HepG2 (cell line): Measurements from ENCODE around the gene HMGCR. TPM values are rescaled to one million over a fixed set of nuclear protein-coding genes. Genes with fewer than 3 reads are reported as not detected.

Experiments
- ATAC-seq: fragments of 200-7000 bp; cut with Tn5 transposase; 3 replicates; pipeline ENCODE4 v1.9.1; 2020; ENCODE audit warnings: mild to moderate bottlenecking, moderate library complexity
- BruUV-seq: library from RNA; stranded (reverse); fragments of 400-500 nt; replicated peaks from 2 replicates; lab custom pipeline; 2021; lab: Mats Ljungman, UMichigan
- CTCF ChIA-PET: fragments of 300-600 bp; formaldehyde crosslinking; extraction: SDS; loops from one replicate; lab custom pipeline; 2021; ENCODE audit warnings: low total read pairs, inconsistent platforms, low intra/inter-chr PET ratio; lab: Yijun Ruan, JAX
- POLR2A ChIA-PET: fragments of 350-600 bp; sonication (Branson Sonifier 250); formaldehyde crosslinking; loops from one replicate; lab custom pipeline; 2020; ENCODE audit warnings: antibody characterized with exemption, inconsistent platforms; lab: Yijun Ruan, JAX
- DNase-seq: peaks from one replicate; pipeline ENCODE4 v3.0.0-alpha.2; 2015; ENCODE audit warnings: low spot score
- FAIRE-seq: peaks from 3 replicates; lab custom pipeline; 2011; peaks lifted over from hg19 to GRCh38; lab: Jason Lieb, UNC
- H2AFZ ChIP-seq: one replicate; pipeline ENCODE4 v1.6.1; 2011; ENCODE audit warnings: low read length, inconsistent platforms
- H3K27ac ChIP-seq: fragments of 300-600 bp; 3 replicates; pipeline ENCODE4 v1.8.0; 2011; ENCODE audit warnings: mixed run types, mild to moderate bottlenecking, mixed read lengths, low read length, inconsistent platforms; ENCODE audit not compliant: insufficient read depth; ENCODE audit errors: extremely low read length
- H3K27me3 ChIP-seq, 2 experiments: fragments of 200-600 bp in 1 of 2; 2 replicates in 1 of 2; 3 replicates in 1 of 2; pipeline versions ENCODE4 v1.6.0 to v1.8.0; 2011; ENCODE audit warnings: low read length in 2 of 2, mild to moderate bottlenecking in 2 of 2, moderate library complexity in 2 of 2, inconsistent platforms in 1 of 2; ENCODE audit not compliant: insufficient read depth in 2 of 2, control insufficient read depth in 1 of 2
- H3K36me3 ChIP-seq, 2 experiments: fragments of 200-600 bp in 1 of 2; replicated peaks in 1 of 2; 2 replicates in 1 of 2; 3 replicates in 1 of 2; pipeline versions ENCODE4 v1.5.1 to v1.8.0; 2011; ENCODE audit warnings: low read length in 2 of 2, inconsistent platforms in 1 of 2; ENCODE audit not compliant: insufficient read depth in 2 of 2, control insufficient read depth in 1 of 2
- H3K4me1 ChIP-seq: 2 replicates; pipeline ENCODE4 v1.5.1; 2012; ENCODE audit warnings: low read length, inconsistent platforms; ENCODE audit not compliant: insufficient read depth
- H3K4me2 ChIP-seq: 2 replicates; pipeline ENCODE4 v1.6.0; 2011; ENCODE audit warnings: low read depth, low read length, inconsistent platforms
- H3K4me3 ChIP-seq, 3 experiments: fragments of 200-600 bp in 1 of 3; sonication (generic), shearing (Covaris generic) in 1 of 3; replicated peaks in 1 of 3; 2 replicates each; pipeline ENCODE4 v1.5.1; 2011 to 2016; ENCODE audit warnings: low read length in 3 of 3, inconsistent platforms in 2 of 3, low read depth in 2 of 3, mild to moderate bottlenecking in 2 of 3, control low read depth in 1 of 3, mixed read lengths in 1 of 3; ENCODE audit not compliant: insufficient read depth in 1 of 3
- H3K79me2 ChIP-seq: one replicate; pipeline ENCODE4 v1.6.1; 2011; ENCODE audit warnings: low read length, inconsistent platforms; ENCODE audit not compliant: insufficient read depth
- H3K9ac ChIP-seq: 2 replicates; pipeline ENCODE4 v1.6.0; 2011; ENCODE audit warnings: mild to moderate bottlenecking, low read depth, low read length, inconsistent platforms; ENCODE audit not compliant: insufficient read depth
- H3K9me3 ChIP-seq: 2 replicates; pipeline ENCODE4 v1.5.1; 2012; ENCODE audit warnings: mild to moderate bottlenecking, low read length
- H4K20me1 ChIP-seq: 2 replicates; pipeline ENCODE4 v1.6.0; 2011; ENCODE audit warnings: inconsistent platforms, mild to moderate bottlenecking, low read length, moderate library complexity; ENCODE audit not compliant: insufficient read depth
- GMEB2 ChIP-seq: IDR thresholded peaks from 2 replicates; pipeline ENCODE4 v1.6.1; 2016; ENCODE audit warnings: missing biosample characterization, missing genetic modification reagents, low read depth
- NR2F1 ChIP-seq, 2 experiments: fragments of 450-650 bp in 1 of 2; formaldehyde crosslinking in 1 of 2; IDR thresholded peaks; 2 replicates each; pipeline versions ENCODE4 v1.5.0 to v1.6.1; 2016 to 2020; ENCODE audit warnings: mild to moderate bottlenecking in 1 of 2, missing compliant biosample characterization in 1 of 2, missing genetic modification reagents in 1 of 2, moderate library complexity in 1 of 2
- RAD21 ChIP-seq: fragments of 450-650 bp; formaldehyde crosslinking; IDR thresholded peaks from 2 replicates; pipeline ENCODE4 v1.5.0; 2020; ENCODE audit warnings: mild to moderate bottlenecking
- TAF15 ChIP-seq: fragments of 200-400 bp; formaldehyde crosslinking; IDR thresholded peaks from one replicate; pipeline ENCODE4 v1.6.1; 2018; ENCODE audit warnings: mild to moderate bottlenecking, low read depth, low read length; ENCODE audit not compliant: poor library complexity, severe bottlenecking
- TBP ChIP-seq: sonication (generic); formaldehyde crosslinking; IDR thresholded peaks from 2 replicates; pipeline ENCODE4 v1.5.0; 2020; ENCODE audit warnings: missing genetic modification reagents
- ZNF614 ChIP-seq: IDR thresholded peaks from 2 replicates; pipeline ENCODE4 v1.6.1; 2018; ENCODE audit warnings: missing biosample characterization, missing genetic modification reagents, inconsistent platforms, borderline replicate concordance
- ZNF615 ChIP-seq: sonication (generic); formaldehyde crosslinking; IDR thresholded peaks from 2 replicates; pipeline ENCODE4 v1.5.0; 2020; ENCODE audit warnings: mild to moderate bottlenecking, missing genetic modification reagents, borderline replicate concordance
- ZNF619 ChIP-seq: sonication (generic); formaldehyde crosslinking; IDR thresholded peaks from 2 replicates; pipeline ENCODE4 v1.4.0; 2020; ENCODE audit warnings: mild to moderate bottlenecking, missing genetic modification reagents
- WGBS: methylation state at CpG from one replicate; pipeline ENCODE4 v1.1.6; 2017; ENCODE audit warnings: low lambda C conversion rate; 5-methylcytosine and 5-hydroxymethylcytosine counted together
- in situ Hi-C: cut with HindIII; loops from 2 replicates; pipeline ENCODE4 v1.10.0; 2017; ENCODE audit warnings: low pct_unique_long_range_greater_than_20kb; ENCODE audit not compliant: extremely low pct_ligation_motif_present
- intact Hi-C: fragments of 100-400 bp; cut with micrococcal nuclease; formaldehyde crosslinking; loops from one replicate; pipeline ENCODE4 v1.10.0; 2022; ENCODE audit not compliant: unreplicated experiment
- polyA plus RNA-seq, 8 experiments: library from polyadenylated mRNA; depleted of rRNA in 3 of 8; stranded (reverse) in 7 of 8; unstranded in 1 of 8; fragments of >200 nt; fragmentation: Illumina TruSeq in 4 of 8; extraction: Trizol in 4 of 8; gene quantifications; 2 replicates each; pipeline versions ENCODE4 v1.2.1 to v1.2.3, GENCODE V29; 2011 to 2016; ENCODE audit warnings: low read depth in 4 of 8, missing spikeins in 1 of 8, mixed read lengths in 1 of 8; ENCODE audit not compliant: insufficient read depth in 1 of 8
- total RNA-seq, 5 experiments: library from RNA; depleted of rRNA; stranded (reverse); fragments of >200 nt; fragmentation: Illumina TruSeq; extraction: Trizol; gene quantifications; 2 replicates each; pipeline ENCODE4 v1.2.3, GENCODE V29; 2016; ENCODE audit warnings: low read depth in 1 of 5
- TF ChIP-seq, protein P1 (sequence below): sonication (generic); formaldehyde crosslinking; IDR thresholded peaks from 2 replicates; pipeline ENCODE4 v1.4.0; 2020; ENCODE audit warnings: missing genetic modification reagents

The HMGCR gene
- total and polyA plus RNA-seq, 2 of the 13 experiments (the other 11 are each of a cell fraction or from before 2014, with no cell fraction given): 43.0 to 144 TPM

- Histone ChIP-seq H3K9me3 (no peaks in the 10 kb centered on the region), H3K79me2 (no peaks in the 10 kb centered on the region), H3K9ac (no peak overlapping the region), H3K4me3 (no peak overlapping the region), H3K36me3 (peaks cover 3 to 32% of the 10 kb centered on the region in 2 experiments), H3K27ac (no peak overlapping the region), H3K27me3 (no peaks in the 10 kb centered on the region), H4K20me1 (no peaks in the 10 kb centered on the region), H3K4me1 (peaks cover 16% of the 10 kb centered on the region), H3K4me2 (no peak overlapping the region), H2AFZ (no peak overlapping the region)
- intact Hi-C loops (no loop called here), in situ Hi-C loops (no loop called here)
- no peak for ATAC-seq
- DNase-seq: no peak
- no TSS peak for BruUV-seq
- ChIA-PET CTCF (no interaction called here), POLR2A (interaction anchor here (0.7 to 1.5 kb wide), 2 partner anchors 38 to 39 kb away, joined by 3 read pairs; partner anchors contain the start of gene HMGCR)
- TF ChIP-seq TAF15 (no peak), TBP (CRISPR knock-in tag) (no peak), ZNF614 (CRISPR knock-in tag) (no peak), GMEB2 (CRISPR knock-in tag) (no peak), ZNF615 (CRISPR knock-in tag) (no peak), RAD21 (CRISPR knock-in tag) (no peak), NR2F1 (CRISPR knock-in tag; IDR thresholded peaks at IDR 0.05) (no peak), ZNF619 (CRISPR knock-in tag) (no peak)
- TF ChIP-seq, protein P1, sequence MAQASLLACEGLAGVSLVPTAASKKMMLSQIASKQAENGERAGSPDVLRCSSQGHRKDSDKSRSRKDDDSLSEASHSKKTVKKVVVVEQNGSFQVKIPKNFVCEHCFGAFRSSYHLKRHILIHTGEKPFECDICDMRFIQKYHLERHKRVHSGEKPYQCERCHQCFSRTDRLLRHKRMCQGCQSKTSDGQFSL (CRISPR knock-in tag): no peak
- FAIRE-seq: no peak
- 95% methylated on average over 4 of the region's 4 CpGs for WGBS
Observed at GRCh38 chr5:75375414-75375813, 38.4 kb downstream of the HMGCR start.
